Mucosa of descending colon (tissue), 3 donors: ENCODE results near the gene ITPKC. TPM values are rescaled to one million over a fixed set of nuclear protein-coding genes. Genes with fewer than 3 reads are reported as not detected.
"Not testable (repeated sequence)": the region's sequence is repeated elsewhere in the genome, so short reads cannot be mapped to it uniquely, and the experiment has no call there.

Source experiments
- ATAC-seq: fragments of 200-7000 bp; cut with Tn5 transposase; one replicate; pipeline ENCODE4 v1.9.1; 2020; ENCODE audit warnings: mild to moderate bottlenecking, moderate library complexity
- DNase-seq, 3 donors: peaks; one replicate each; pipeline ENCODE4 v3.0.0-alpha.2; 2020
- H3K36me3 ChIP-seq: fragments of 200-600 bp; one replicate; pipeline ENCODE4 v1.8.0; 2021; ENCODE audit warnings: low read depth, mild to moderate bottlenecking
- H3K4me1 ChIP-seq: fragments of 200-600 bp; one replicate; pipeline ENCODE4 v1.8.0; 2021; ENCODE audit warnings: low read depth, mild to moderate bottlenecking
- H3K4me3 ChIP-seq: fragments of 200-600 bp; one replicate; pipeline ENCODE4 v1.8.0; 2021; ENCODE audit warnings: mild to moderate bottlenecking
- H3K9me3 ChIP-seq: fragments of 200-600 bp; one replicate; pipeline ENCODE4 v1.8.0; 2021; ENCODE audit warnings: mild to moderate bottlenecking
- intact Hi-C, 2 donors: fragments of 100-400 bp; cut with DNase I in 1 of 2; cut with micrococcal nuclease in 1 of 2; formaldehyde crosslinking; loops; one replicate each; pipeline versions ENCODE4 v1.11.0 to v1.11.1; 2022; cut with DNase I, micrococcal nuclease
- total RNA-seq, 3 donors: library from RNA; stranded (reverse); fragmentation: NEBNext Ultra II Directional in 2 of 3; extraction: Animal tissue kit (Norgen Biotek cat#: 25700) in 2 of 3; gene quantifications; one replicate each; pipeline versions ENCODE4 v1.2.1 to v1.2.4, GENCODE V29; 2021 to 2023
- TF ChIP-seq, protein P1 (sequence below): fragments of 200-600 bp; IDR thresholded peaks from one replicate; pipeline ENCODE4 v1.8.0; 2022; ENCODE audit warnings: antibody characterized with exemption, mild to moderate bottlenecking
- donor health status: DM: no; HTN: no; CAD: no; lungs with moderate emphysema.
- donor health status: DM: no; HTN: no; CAD: no.
- donor health status: DM: no; HTN: yes; CAD: no.

The ITPKC gene
- total RNA-seq, 3 donors from 2014 or later: 22.1 to 26.1 (median 23.2) TPM

DNA sequence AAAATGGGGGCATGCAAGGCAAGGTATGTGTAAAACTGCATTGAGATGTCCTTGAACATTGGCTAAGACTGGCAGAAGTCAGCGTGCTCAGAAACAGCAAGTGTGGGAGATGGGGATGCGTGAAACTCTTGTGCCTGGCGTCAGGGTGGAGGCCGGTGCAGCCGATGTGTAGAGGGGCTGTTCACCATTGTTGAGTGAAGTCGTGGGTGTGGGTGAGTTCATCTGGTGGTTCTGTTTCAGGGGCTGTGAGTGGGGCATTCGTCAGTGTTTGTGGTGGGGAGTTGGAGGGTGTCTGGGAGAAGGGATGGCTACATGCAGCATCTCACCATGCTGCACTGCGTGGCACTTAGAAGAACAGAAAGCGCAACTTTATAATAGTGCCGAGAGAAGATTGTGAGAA is 47.1 kb downstream of the ITPKC start:
- DNase-seq (no peak), ATAC-seq (no peak)
- intact Hi-C loops: no loop called here
- Histone ChIP-seq H3K4me3 (no peak overlapping the region), H3K9me3 (no peaks in the 10 kb centered on the region), H3K4me1 (no peaks in the 10 kb centered on the region), H3K36me3 (peaks cover 27% of the 10 kb centered on the region)
- TF ChIP-seq, protein P1, sequence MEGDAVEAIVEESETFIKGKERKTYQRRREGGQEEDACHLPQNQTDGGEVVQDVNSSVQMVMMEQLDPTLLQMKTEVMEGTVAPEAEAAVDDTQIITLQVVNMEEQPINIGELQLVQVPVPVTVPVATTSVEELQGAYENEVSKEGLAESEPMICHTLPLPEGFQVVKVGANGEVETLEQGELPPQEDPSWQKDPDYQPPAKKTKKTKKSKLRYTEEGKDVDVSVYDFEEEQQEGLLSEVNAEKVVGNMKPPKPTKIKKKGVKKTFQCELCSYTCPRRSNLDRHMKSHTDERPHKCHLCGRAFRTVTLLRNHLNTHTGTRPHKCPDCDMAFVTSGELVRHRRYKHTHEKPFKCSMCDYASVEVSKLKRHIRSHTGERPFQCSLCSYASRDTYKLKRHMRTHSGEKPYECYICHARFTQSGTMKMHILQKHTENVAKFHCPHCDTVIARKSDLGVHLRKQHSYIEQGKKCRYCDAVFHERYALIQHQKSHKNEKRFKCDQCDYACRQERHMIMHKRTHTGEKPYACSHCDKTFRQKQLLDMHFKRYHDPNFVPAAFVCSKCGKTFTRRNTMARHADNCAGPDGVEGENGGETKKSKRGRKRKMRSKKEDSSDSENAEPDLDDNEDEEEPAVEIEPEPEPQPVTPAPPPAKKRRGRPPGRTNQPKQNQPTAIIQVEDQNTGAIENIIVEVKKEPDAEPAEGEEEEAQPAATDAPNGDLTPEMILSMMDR: no peak

- H3K4me3 ChIP-seq, H3K4me1 ChIP-seq, H3K9me3 ChIP-seq, DNase-seq, intact Hi-C loops, ATAC-seq: not testable (repeated sequence)
- peaks cover 20% of the 10 kb centered on the region for H3K36me3 ChIP-seq
These were observed 49.5 kb downstream of the ITPKC start for GRCh38 chr19:40766385-40766784.

DNA sequence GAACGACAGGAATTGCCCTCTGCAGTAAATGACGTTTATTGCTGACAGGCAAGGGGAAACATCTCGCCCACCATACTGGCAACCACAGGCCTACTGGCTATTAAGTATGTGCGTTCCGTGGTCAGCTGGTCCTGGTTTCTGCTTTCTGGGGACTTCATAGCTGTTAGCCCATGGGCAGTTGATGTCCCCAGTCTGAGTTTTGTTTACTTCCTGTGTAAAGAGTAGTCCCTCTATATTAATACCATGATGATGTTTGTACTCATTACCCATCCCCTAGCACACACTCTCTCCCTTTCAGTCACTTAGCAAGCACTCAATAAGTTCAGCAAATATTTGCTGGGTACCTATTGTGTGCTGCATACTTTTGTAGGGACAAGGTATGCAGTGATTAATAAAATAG is 52.0 kb downstream of the ITPKC start:
- H3K9me3 ChIP-seq: no peaks in the 10 kb centered on the region
- H3K4me1 ChIP-seq: no peaks in the 10 kb centered on the region
- intact Hi-C loops: no loop called here
- DNase-seq (no peak), ATAC-seq (no peak)
- peaks cover 10% of the 10 kb centered on the region for H3K36me3 ChIP-seq
- no peak overlapping the region for H3K4me3 ChIP-seq
- TF ChIP-seq, protein P1: no peak

DNA sequence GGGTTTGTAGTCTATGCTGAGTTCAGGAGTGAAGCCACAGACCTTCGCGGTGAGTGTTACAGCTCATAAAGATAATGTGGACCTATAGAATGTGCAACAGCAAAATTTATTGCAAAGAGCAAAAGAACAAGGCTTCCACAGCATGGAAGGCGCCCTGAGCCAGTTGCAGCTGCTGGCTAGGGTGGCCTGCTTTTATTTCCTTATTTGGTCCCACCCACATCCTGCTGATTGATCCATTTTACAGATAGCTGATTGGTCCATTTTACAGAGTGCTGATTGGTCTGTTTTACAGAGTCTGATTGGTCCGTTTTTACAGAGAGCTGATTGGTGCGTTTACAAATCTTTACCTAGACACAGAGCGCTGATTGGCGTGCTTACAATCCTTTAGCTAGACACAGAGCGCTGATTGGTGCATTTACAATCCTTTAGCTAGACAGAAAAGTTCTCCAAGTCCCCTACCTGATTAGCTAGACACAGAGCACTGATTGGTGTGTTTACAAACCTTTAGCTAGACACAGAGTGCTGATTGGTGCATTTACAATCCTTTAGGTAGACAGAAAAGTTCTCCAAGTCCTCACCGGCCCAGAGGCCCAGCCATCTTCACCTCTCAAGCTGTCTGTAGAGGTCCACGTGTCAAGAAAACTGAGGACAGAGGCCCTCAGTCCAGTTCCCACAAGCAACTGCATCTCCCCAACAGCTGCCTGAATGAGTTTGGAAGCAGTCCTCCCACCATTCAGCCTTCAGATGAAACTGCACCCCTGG is 54.4 kb downstream of the ITPKC start:
- H3K4me3 ChIP-seq, DNase-seq, H3K9me3 ChIP-seq, intact Hi-C loops, H3K36me3 ChIP-seq, H3K4me1 ChIP-seq: not testable (repeated sequence)
- peak; percentile 67 for ATAC-seq

GRCh38 chr19:40774916-40775631 is 58.2 kb downstream of the ITPKC start, which contains the start of gene MIA:
TSS of gene MIA (plus strand) at chr19:40775521. CDS start at chr19:40775543, 22 bp downstream.
- H3K4me3 ChIP-seq: no peak within 1 kb of the TSS

GRCh38 chr19:40775632-40776022 is 58.7 kb downstream of the ITPKC start:
- DNase-seq (no peak), ATAC-seq (no peak)
- no peak overlapping the region for H3K4me3 ChIP-seq
- no peaks in the 10 kb centered on the region for H3K9me3 ChIP-seq
- intact Hi-C loops: no loop called here
- peaks cover 4% of the 10 kb centered on the region for H3K4me1 ChIP-seq
- TF ChIP-seq, protein P1: no peak
- no peaks in the 10 kb centered on the region for H3K36me3 ChIP-seq

More at GRCh38 chr19:40774916-40775631, 58.2 kb downstream of the ITPKC start, which contains the start of gene MIA:
- TF ChIP-seq, protein P1: no peak
- Histone ChIP-seq H3K9me3 (no peaks in the 10 kb centered on the region), H3K4me1 (peaks cover 4% of the 10 kb centered on the region), H3K36me3 (no peaks in the 10 kb centered on the region)
- DNase-seq (no peak), ATAC-seq (no peak)
- intact Hi-C loops: no loop called here
